Superior temporal gyrus (tissue), 1 donor: ENCODE measurements around the gene APC2.
A peak's percentile ranks its signal among the peaks of the same experiment; 100 is the strongest.

ENCODE experiments used
- DNase-seq: peaks from one replicate; pipeline ENCODE4 v3.0.0-alpha.2; 2016; ENCODE audit errors: extremely low spot score

The APC2 gene

GRCh38 chr19:1445932-1446712 lies 3.8 kb upstream of the APC2 start:
- DNase-seq, result peak; percentile 24

DNA sequence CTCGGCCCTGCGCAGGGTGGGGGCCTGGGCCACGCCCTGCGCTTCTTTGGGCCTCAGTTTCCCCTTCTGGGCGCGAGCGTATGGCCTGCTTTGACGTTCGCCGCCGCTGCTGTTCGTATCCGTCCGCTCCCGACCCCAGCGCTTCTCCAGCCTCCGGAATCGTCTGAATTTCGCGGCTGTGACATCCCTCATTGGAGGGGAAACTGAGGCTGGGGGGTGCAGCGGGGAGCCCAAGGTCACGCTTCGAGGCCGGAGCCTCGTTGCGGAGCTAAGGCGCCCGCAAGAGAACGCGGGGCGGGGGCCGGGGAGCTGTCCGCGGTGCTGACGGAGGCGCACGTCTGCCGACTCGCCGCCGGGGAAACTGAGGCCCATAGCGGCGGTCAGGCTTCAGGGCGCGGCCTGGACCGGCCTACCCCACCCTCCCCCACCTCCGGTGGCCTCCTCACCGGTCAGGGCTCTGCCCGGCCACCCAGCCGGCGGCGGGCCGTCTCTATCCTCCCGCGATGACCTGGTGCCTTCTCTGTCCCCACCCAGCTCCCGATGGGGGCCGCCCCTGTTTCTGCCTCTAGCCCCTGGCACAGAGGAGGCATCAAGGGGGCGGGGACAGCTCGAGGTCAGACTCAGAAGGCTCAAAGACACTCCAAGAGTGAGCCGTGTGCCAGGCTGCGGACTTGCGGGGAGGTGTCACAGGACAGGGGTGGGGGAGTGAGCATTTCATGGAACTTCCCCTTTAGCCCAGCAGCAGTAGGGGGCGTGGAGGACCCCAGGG lies 3.0 kb upstream of the APC2 start:
- DNase-seq, result no peak

DNA sequence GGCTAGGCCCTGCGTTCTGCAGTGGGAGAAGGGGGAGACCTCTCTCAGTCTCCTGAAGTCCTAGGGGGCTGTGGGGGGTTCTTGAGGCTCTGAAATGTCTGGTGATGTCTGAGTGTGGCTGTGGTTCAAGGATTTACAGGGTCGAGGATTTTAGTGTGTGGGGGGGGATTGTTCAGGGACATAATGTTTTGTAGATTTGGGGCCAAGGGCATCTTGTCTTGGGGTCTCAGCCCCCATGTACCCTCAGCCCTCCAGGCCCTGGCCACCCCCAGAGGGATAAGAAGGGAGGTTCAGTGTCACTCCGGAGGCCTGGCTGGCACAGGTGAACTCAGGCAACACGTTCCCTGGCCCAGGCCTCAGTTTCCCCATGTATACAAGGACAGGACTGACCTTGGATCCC lies 2.4 kb upstream of the APC2 start:
- no peak for DNase-seq

DNA sequence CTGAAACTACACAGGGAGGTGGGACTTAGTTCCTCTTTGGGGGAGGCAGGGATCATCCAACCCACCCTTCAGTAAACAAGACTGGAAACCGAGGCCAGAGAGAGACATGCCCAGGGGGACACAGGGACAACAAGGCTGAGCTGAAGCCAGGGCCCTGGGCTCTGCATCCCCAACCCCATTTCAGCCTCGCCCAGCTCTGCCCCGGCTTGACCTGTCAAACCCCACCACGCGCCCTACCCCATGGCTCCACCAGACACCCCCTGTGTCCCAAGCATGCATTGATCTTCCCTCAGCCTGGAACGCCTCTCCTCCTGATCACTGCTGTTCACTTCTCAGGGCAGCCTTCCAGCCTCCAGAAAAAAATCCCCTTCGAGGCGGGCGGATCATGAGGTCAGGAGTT lies 2.0 kb upstream of the APC2 start:
- DNase-seq, result no peak

DNA sequence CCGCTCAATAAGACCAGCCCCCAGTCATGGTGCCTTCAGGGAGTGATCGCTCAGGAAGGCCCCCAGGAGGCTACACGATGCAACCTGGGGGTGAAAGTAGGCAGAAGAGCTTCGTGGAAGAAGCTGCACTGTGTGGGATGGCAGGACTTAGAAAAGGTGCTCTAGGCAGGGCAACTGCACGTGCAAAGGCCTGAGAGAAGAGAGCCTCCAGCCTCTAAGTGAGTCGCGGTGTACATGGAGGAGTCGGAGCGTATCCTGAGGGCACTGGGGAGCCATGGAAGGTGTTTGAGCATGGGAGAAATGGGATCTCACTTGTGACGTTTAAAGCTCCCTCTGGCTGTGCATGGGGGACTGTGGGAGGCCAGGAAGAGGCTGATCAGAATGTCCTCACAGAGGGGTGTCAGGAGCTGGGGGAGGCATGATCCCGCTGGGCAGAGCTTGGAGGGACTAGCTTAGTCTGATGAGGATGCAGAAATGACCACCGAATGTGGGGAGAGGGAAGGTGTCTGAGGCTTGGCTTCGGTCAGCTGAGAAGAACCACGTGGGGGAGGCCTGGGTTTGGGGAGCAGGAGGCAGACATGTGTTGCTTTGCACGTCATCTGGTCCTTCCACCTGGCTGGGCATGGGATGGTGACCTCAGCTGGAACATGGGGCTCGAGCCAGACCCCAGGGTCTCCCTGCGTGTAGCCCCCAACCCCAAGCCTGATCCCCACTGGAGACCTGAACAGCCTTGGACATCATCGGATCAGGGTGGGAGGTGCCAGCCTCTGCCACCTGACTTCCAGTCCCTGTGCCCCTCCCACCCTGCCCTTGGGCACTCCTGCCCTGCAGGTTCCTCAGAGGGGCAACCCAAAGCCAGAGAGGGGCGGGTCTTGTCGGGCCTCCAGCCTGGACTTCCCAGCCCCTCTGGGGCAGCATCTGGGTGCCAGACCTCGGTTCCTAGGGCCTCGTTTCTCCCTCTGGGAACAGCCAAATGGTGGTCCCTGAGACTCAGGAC lies 1.1 kb downstream of the APC2 start:
- peak; percentile 30 for DNase-seq

GRCh38 chr19:1451916-1452801 lies 2.2 kb downstream of the APC2 start:
- peak; percentile 63 for DNase-seq

DNA sequence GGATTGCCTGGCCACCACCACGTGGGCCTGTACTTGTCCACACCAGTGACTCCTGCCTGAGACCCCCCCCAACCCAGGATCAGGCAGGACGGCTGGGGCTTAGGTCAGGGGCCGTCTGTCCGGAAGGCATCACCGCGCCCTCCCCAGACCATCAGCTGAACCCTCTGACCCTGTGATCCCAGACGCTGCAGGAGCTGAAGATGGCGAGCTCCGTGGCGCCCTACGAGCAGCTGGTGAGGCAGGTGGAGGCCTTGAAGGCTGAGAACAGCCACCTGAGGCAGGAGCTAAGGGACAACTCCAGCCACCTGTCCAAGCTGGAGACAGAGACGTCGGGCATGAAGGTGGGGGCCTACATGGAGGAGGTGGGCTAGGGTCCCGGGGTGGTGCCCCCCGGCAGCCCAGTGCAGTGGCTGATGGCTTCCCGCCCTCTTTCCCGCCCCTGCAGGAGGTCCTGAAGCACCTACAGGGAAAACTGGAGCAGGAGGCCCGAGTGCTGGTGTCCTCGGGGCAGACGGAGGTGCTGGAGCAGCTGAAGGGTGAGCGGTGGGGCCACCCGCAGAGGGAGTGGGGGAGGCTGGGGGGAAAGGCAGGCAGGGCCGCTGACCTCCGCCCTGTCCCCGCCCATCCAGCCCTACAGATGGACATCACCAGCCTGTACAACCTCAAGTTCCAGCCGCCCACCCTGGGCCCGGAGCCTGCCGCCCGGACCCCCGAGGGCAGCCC lies 3.0 kb downstream of the APC2 start:
- no peak for DNase-seq

DNA sequence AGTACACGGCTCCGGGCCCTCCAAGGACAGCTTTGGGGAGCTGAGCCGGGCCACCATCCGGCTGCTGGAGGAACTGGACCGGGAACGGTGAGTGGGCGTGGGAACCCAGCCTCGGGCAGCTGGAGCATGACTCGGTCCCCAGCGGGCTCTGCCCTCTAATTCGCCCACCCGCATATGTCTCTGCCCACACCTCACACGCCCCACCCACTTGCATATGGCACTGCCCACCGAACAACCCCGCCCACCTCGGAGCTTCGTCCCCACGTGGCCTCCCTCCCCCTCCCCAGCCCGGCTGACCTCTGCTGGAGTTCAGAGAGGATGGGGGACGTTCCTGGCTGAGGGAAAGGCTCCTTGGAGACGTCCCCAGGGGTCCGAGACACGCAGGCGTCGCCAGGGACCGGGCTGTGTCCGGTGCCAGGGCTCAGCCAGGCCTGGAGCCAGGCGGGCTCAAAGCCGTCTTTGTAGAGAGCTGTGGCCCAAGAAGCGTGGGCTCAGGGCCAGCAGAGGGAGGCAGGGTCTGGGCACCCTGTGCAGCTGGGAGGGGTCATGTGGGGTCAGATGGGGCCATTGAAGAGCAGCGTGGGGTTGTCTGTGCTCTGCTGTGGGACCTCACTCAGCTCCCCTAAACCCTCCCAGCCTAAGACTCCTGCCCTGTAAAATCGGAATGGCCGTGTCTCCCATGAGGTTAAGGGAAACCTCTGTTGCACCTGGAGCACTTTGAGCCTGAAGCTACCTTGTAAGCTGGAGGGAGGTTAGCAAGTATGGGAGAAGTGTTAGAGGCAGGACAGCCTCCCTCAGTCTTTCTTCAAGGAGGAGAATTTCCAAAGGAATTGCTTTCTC lies 3.8 kb downstream of the APC2 start:
- peak; percentile 96 for DNase-seq

- DNase-seq, result no peak
Measured at GRCh38 chr19:1455002-1455335, 5.0 kb downstream of the APC2 start.

DNA sequence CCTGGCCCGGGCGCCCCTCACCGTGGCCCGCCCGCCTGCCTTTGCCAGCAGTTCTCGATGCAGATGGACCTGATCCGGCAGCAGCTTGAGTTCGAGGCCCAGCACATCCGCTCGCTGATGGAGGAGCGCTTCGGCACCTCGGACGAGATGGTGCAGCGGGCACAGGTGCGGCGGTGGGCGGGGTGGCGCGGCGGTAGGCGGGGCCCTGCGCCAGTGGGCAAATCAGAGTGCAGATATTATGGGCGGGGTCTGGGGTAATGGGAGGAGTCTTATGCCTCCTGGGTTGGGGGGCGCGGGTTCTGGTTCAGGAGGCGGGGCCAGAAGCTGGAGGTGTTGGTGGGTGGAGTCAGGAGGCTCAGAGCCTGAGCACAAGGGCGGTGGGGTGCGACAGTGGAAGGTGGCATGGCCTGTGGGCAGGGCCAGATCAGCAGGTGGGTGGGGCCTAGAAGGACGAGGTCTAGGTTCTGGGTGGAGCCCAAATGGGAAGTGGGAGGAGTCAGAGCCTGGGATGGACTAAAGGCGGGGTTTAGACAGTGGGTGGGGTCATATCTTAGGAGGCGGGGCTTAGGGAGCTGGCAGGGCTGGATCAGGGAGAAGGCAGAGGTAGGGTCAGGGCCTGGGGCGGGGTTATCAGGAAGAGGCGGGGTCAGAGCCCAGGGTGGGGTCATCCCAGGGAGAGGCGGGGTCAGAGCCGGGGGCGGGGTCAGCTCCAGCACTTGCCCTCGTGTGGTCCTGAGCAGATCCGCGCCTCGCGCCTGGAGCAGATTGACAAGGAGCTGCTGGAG lies 5.6 kb downstream of the APC2 start:
- no peak for DNase-seq

- no peak for DNase-seq
Measured at GRCh38 chr19:1456121-1456900, 6.4 kb downstream of the APC2 start.

GRCh38 chr19:1457031-1457739 lies 7.3 kb downstream of the APC2 start:
- no peak for DNase-seq

GRCh38 chr19:1457892-1458291 lies 8.0 kb downstream of the APC2 start:
- no peak for DNase-seq

GRCh38 chr19:1459479-1459878 lies 9.6 kb downstream of the APC2 start:
- no peak for DNase-seq

GRCh38 chr19:1460033-1460995 lies 10.4 kb downstream of the APC2 start:
- no peak for DNase-seq

- DNase-seq, result no peak
Measured at GRCh38 chr19:1461862-1462261, 11.9 kb downstream of the APC2 start.
